ENCODE measurements around the gene HERC2. TPM values are rescaled to one million over a fixed set of nuclear protein-coding genes. Genes with fewer than 3 reads are reported as not detected.

The HERC2 gene
- total RNA-seq, 1 donor from 2014 or later, result 80.1 TPM

DNA sequence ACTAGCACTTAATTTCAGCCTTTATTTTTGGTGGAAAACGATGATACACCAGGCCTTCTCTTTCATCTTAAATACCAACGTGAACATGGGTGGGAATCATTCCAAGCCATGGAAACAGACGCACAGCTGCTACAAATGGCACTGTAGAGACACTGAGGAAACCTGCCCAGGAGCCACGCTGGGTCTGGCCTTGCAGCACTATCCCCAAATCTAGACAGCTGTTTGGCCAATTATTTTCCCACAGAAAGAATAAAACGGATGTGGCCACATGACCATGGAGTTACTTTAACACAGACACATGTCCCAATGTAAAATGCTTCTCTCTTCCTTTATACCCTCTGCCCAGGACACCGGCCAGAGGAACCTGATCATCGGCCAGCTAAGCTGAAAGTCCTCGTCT lies 139.2 kb downstream of the HERC2 start:
- DNase-seq (ENCODE audit: extremely low spot score, unreplicated experiment), result no peak
- Mint-ChIP-seq H3K4me1 (ENCODE audit: unreplicated experiment) (no peaks in the 10 kb centered on the region), H3K27ac (no peak overlapping the region), H3K9me3 (no peaks in the 10 kb centered on the region), H3K27me3 (no peaks in the 10 kb centered on the region), H3K4me3 (no peak overlapping the region), H3K36me3 (peaks cover 15% of the 10 kb centered on the region)
- TF ChIP-seq, protein P1, sequence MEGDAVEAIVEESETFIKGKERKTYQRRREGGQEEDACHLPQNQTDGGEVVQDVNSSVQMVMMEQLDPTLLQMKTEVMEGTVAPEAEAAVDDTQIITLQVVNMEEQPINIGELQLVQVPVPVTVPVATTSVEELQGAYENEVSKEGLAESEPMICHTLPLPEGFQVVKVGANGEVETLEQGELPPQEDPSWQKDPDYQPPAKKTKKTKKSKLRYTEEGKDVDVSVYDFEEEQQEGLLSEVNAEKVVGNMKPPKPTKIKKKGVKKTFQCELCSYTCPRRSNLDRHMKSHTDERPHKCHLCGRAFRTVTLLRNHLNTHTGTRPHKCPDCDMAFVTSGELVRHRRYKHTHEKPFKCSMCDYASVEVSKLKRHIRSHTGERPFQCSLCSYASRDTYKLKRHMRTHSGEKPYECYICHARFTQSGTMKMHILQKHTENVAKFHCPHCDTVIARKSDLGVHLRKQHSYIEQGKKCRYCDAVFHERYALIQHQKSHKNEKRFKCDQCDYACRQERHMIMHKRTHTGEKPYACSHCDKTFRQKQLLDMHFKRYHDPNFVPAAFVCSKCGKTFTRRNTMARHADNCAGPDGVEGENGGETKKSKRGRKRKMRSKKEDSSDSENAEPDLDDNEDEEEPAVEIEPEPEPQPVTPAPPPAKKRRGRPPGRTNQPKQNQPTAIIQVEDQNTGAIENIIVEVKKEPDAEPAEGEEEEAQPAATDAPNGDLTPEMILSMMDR (conservative IDR thresholded peaks at IDR 0.05), result no peak

DNA sequence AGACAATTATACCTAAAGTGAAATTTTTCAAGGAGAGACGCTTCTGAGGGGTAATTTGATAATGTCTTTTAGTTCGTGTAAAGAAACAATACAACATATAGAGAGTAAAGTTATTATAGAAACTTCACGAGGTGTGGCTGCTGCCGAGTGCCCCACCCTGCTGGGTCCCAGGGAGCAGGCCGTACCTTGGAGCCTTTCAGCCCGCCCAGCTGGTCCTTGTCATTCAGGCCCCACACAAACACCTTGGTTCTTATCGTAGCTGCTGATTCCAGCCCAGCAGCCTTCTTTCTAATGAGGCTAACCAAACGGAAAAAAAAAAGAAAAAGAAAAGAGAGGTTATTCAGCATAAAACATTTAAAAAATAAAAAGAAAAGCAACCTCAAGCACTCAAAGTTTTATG lies 139.8 kb downstream of the HERC2 start:
- H3K27ac Mint-ChIP-seq, result no peak overlapping the region
- no peaks in the 10 kb centered on the region for H3K27me3 Mint-ChIP-seq
- no peaks in the 10 kb centered on the region for H3K4me1 Mint-ChIP-seq (ENCODE audit: unreplicated experiment)
- TF ChIP-seq, protein P1 (conservative IDR thresholded peaks at IDR 0.05), result no peak
- DNase-seq (ENCODE audit: extremely low spot score, unreplicated experiment), result no peak
- no peaks in the 10 kb centered on the region for H3K9me3 Mint-ChIP-seq
- no peak overlapping the region for H3K4me3 Mint-ChIP-seq
- H3K36me3 Mint-ChIP-seq, result peaks cover 16% of the 10 kb centered on the region

DNA sequence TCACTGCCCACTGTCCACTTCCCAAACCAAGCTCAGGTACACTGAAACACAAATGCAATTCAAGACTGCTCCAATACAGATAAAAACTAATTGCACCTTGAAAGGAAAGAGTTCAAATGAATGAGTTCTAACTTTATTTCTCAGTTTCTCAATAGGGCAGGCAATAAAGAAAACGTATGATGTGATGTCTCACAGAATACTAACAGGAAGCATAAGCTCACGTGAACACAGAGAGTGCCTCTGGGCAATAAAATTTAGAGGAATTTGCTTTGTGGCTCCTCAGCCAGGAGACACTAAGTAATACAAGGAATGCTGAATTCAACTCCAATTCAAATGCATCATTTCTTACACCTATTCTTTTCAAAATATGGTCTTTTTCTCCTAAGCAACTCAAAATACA lies 140.6 kb downstream of the HERC2 start:
- no peak for DNase-seq (ENCODE audit: extremely low spot score, unreplicated experiment)
- Mint-ChIP-seq H3K36me3 (peaks cover 16% of the 10 kb centered on the region), H3K4me1 (ENCODE audit: unreplicated experiment) (no peaks in the 10 kb centered on the region), H3K27ac (no peak overlapping the region), H3K4me3 (no peak overlapping the region), H3K9me3 (no peaks in the 10 kb centered on the region), H3K27me3 (no peaks in the 10 kb centered on the region)
- TF ChIP-seq, protein P1 (conservative IDR thresholded peaks at IDR 0.05), result no peak

DNA sequence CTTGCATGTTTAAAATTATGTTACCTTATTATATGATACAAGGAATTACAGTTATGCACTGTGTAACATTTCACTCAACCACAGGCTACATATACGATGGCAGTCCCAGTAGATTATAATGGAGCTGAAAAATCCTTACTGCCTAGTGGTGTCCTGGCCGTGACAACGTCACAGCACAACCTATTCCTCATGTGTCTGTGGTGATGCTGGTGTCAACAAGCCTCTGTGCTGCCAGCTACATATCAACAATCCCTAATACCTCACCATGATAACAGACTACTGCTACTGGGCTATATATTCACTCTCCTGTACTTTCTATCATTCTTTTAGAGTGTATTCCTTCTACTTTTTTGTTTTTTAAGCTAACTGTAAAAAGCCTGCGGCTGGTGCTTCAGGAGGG lies 142.7 kb downstream of the HERC2 start:
- TF ChIP-seq, protein P1 (conservative IDR thresholded peaks at IDR 0.05), result no peak
- Mint-ChIP-seq H3K9me3 (no peaks in the 10 kb centered on the region), H3K36me3 (peaks cover 20% of the 10 kb centered on the region), H3K27me3 (no peaks in the 10 kb centered on the region), H3K4me1 (ENCODE audit: unreplicated experiment) (no peaks in the 10 kb centered on the region), H3K4me3 (no peak overlapping the region), H3K27ac (no peak overlapping the region)
- DNase-seq (ENCODE audit: extremely low spot score, unreplicated experiment), result no peak

DNA sequence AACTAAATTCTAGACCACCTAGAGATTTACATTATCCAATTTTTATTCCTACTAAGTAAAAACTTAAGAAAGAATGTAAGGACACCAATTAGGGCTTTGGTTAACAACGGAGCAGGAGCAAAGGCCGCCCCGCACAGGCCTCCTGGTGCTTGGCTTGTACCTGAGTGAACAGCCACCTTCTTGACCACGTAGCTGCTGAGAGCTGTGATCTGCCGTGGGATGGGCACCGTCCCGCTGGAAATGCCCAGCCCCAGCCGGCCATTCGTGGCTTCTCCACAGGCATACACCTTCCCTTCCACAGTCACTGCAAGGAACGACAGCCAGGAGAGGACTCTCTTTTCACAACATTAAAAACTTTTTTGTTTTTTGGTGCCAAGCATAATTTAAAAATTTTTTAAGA lies 143.3 kb downstream of the HERC2 start:
- no peak for DNase-seq (ENCODE audit: extremely low spot score, unreplicated experiment)
- peaks cover 20% of the 10 kb centered on the region for H3K36me3 Mint-ChIP-seq
- TF ChIP-seq, protein P1 (conservative IDR thresholded peaks at IDR 0.05), result no peak
- no peaks in the 10 kb centered on the region for H3K4me1 Mint-ChIP-seq (ENCODE audit: unreplicated experiment)
- H3K27me3 Mint-ChIP-seq, result no peaks in the 10 kb centered on the region
- no peaks in the 10 kb centered on the region for H3K9me3 Mint-ChIP-seq
- H3K27ac Mint-ChIP-seq, result no peak overlapping the region
- no peak overlapping the region for H3K4me3 Mint-ChIP-seq

DNA sequence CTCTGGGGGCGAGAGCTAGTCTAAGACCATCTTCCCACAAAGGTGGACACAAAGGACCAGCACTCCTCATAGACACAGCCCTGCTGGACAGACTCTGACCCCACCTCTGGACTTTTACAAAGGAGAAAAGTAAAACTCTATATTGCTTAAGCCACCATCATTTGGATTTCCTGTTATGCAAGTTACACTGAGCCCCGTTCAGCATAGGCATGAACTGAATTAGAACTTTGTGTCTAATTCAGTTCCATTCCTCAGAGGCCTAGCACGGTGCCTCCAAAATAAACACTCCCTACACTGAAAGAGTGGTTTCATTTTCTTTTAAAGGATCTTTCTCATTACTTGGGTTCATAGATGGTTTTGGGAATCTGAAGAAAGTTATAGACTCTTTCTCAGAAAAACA lies 143.7 kb downstream of the HERC2 start:
- H3K9me3 Mint-ChIP-seq, result no peaks in the 10 kb centered on the region
- TF ChIP-seq, protein P1 (conservative IDR thresholded peaks at IDR 0.05), result no peak
- no peaks in the 10 kb centered on the region for H3K27me3 Mint-ChIP-seq
- no peak overlapping the region for H3K27ac Mint-ChIP-seq
- H3K4me1 Mint-ChIP-seq (ENCODE audit: unreplicated experiment), result no peaks in the 10 kb centered on the region
- H3K4me3 Mint-ChIP-seq, result no peak overlapping the region
- DNase-seq (ENCODE audit: extremely low spot score, unreplicated experiment), result no peak
- H3K36me3 Mint-ChIP-seq, result peaks cover 20% of the 10 kb centered on the region
